ENCODE results near the gene EOLA1.

DNA sequence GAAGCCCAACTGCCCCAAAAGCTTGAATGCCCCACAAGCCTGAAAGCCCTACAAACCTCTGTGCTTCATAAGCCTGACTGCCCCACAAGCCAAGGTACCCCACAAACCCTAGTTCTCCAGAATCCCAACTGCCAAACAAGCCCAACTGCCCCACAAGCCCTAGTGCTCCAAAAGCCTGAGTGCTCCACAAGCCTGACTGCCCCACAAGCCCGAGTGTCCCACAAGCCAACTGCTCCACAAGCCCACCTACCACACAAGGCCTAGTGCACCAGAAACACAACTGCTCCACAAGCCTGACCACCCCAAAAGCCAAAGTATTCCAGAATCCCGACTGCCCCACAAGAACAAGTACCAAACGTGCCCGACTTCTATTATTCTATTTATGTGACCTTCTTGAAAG is 22.5 kb downstream of the EOLA1 start:
- TF ChIP-seq, protein P1, sequence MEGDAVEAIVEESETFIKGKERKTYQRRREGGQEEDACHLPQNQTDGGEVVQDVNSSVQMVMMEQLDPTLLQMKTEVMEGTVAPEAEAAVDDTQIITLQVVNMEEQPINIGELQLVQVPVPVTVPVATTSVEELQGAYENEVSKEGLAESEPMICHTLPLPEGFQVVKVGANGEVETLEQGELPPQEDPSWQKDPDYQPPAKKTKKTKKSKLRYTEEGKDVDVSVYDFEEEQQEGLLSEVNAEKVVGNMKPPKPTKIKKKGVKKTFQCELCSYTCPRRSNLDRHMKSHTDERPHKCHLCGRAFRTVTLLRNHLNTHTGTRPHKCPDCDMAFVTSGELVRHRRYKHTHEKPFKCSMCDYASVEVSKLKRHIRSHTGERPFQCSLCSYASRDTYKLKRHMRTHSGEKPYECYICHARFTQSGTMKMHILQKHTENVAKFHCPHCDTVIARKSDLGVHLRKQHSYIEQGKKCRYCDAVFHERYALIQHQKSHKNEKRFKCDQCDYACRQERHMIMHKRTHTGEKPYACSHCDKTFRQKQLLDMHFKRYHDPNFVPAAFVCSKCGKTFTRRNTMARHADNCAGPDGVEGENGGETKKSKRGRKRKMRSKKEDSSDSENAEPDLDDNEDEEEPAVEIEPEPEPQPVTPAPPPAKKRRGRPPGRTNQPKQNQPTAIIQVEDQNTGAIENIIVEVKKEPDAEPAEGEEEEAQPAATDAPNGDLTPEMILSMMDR (IDR thresholded peaks at IDR 0.05): no peak
- TF ChIP-seq POLR2A (IDR thresholded peaks at IDR 0.05) (no peak), POLR2AphosphoS5 (IDR thresholded peaks at IDR 0.05) (no peak), EP300 (IDR thresholded peaks at IDR 0.05) (no peak)
